WI38 (cell line): ENCODE results near the gene PNPLA3.

ENCODE experiments used
- H3K4me3 ChIP-seq: 2 replicates; pipeline ENCODE4 v1.5.1; 2011; ENCODE audit warnings: low read depth, mild to moderate bottlenecking, control low read depth, low read length
- TF ChIP-seq, protein P1 (sequence below): IDR thresholded peaks from 2 replicates; pipeline ENCODE4 v1.5.1; 2012; ENCODE audit warnings: low read depth, mild to moderate bottlenecking, control low read depth, low read length

PNPLA3 gene

DNA sequence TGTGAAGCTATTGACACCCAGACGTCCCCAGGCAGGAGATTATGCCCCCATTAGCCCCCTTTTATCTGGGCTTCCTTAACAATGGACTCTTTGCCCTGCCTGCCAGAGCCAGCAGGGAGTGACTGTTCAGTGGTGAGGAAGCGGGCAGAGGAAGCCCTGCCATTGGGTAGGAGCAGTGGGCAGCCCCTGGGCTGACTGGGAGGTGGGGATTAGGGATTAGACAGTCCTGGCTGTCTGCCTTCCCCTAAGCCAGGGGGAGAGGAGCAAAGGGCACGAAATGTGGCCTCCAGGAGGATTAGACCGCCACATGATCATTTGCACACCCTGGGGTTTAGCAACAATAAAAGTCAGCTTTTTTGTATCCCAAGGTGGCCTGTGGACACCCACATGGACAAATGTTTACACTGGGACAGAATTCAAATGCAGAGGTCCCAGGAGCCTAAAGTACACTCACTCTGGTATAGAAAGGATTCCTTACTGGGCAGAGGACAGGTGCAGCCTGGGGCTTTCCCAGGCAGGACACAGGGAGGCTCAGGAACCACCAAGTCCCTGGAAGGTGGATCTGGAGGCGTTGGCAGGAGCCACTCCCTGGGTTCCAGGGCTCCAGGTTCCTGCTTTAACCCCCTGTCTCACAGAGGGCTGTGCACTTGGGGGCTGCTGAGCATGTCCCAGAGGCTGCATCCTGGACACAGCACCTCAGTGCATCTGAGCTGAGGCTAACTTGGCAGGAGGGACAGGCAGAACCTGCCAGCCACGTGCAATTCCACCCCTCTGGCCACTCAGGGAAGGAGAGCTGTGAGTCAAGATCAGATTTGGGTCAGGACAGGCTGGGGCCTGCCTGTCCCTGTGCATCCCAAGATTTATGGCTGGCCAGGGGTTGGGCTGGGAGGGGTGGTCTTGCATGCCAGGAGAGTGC is 2.1 kb downstream of the PNPLA3 start:
- TF ChIP-seq, protein P1, sequence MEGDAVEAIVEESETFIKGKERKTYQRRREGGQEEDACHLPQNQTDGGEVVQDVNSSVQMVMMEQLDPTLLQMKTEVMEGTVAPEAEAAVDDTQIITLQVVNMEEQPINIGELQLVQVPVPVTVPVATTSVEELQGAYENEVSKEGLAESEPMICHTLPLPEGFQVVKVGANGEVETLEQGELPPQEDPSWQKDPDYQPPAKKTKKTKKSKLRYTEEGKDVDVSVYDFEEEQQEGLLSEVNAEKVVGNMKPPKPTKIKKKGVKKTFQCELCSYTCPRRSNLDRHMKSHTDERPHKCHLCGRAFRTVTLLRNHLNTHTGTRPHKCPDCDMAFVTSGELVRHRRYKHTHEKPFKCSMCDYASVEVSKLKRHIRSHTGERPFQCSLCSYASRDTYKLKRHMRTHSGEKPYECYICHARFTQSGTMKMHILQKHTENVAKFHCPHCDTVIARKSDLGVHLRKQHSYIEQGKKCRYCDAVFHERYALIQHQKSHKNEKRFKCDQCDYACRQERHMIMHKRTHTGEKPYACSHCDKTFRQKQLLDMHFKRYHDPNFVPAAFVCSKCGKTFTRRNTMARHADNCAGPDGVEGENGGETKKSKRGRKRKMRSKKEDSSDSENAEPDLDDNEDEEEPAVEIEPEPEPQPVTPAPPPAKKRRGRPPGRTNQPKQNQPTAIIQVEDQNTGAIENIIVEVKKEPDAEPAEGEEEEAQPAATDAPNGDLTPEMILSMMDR, result no peak
- no peak overlapping the region for H3K4me3 ChIP-seq

GRCh38 chr22:43926349-43926710 is 2.7 kb downstream of the PNPLA3 start:
- TF ChIP-seq, protein P1, result no peak
- no peak overlapping the region for H3K4me3 ChIP-seq

GRCh38 chr22:43928468-43928867 is 4.9 kb downstream of the PNPLA3 start:
- TF ChIP-seq, protein P1, result no peak
- no peak overlapping the region for H3K4me3 ChIP-seq

- TF ChIP-seq, protein P1, result no peak
- no peak overlapping the region for H3K4me3 ChIP-seq
These were observed 5.3 kb downstream of the PNPLA3 start for GRCh38 chr22:43928908-43929307.

DNA sequence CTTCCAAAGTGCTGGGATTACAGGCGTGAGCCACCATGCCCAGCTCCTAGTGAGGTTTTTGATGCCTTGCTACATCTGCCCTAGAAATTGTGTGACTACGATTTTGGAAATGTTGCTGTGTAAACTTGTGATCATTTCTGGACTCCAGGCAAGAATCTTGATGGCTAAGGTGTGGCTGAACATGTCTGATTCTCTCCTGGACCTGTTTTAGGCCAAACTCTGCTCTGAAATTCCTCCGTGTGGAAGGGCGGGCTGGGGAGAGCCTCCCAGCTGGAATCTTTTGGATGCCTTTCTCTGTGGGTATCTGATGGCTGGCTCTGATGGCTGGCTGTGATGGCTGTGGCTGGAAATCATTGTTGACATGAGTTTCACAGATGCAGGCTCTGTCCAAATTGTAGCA is 8.2 kb downstream of the PNPLA3 start:
- TF ChIP-seq, protein P1, result no peak
- no peak overlapping the region for H3K4me3 ChIP-seq

DNA sequence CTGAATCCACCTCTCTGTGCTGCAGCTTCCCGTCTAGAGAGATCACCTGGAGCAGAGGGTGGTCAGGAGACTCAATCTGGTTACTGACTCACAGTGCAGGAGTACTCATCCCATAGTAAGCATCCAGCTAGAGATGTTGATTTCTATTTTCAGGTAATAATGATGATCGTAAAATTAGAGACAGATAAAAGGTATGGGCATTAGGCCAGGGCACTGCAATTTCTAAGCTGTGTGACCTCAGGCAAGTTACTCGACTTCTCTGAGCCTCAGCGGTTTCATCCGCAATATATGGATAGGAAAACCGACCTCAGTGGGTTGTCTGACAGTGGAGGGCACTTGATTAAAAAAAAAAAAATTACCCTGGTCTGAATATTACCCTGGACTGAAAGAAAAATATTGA is 17.8 kb downstream of the PNPLA3 start:
- no peak overlapping the region for H3K4me3 ChIP-seq
- TF ChIP-seq, protein P1, result no peak

GRCh38 chr22:43944670-43945430 is 21.2 kb downstream of the PNPLA3 start:
- no peak overlapping the region for H3K4me3 ChIP-seq
- TF ChIP-seq, protein P1, result no peak
